Upper lobe of left lung (tissue), 6 donors: ENCODE measurements around the gene SLC1A7. TPM values are rescaled to one million over a fixed set of nuclear protein-coding genes. Genes with fewer than 3 reads are reported as not detected.
A peak's percentile ranks its signal among the peaks of the same experiment; 100 is the strongest.

Experiments
- ATAC-seq, 2 donors: fragments of 200-7000 bp; cut with Tn5 transposase; one replicate each; pipeline ENCODE4 v1.9.1; 2022; ENCODE audit warnings: mild to moderate bottlenecking in 2 of 2, moderate library complexity in 2 of 2; ENCODE audit not compliant: low FRiP score in 2 of 2
- DNase-seq, 2 donors: peaks; one replicate each; pipeline ENCODE4 v3.0.0-alpha.2; 2019 to 2020
- H3K27ac ChIP-seq, 4 donors: fragments of 200-600 bp; sonication (generic); one replicate each; pipeline ENCODE4 v1.5.1; 2016 to 2019
- H3K27me3 ChIP-seq, 4 donors: fragments of 200-600 bp; sonication (generic); one replicate each; pipeline ENCODE4 v1.5.1; 2017 to 2019
- H3K36me3 ChIP-seq, 4 donors: fragments of 200-600 bp; sonication (generic); one replicate each; pipeline ENCODE4 v1.5.1; 2016 to 2019
- H3K4me1 ChIP-seq, 4 donors: fragments of 200-600 bp; sonication (generic); one replicate each; pipeline ENCODE4 v1.5.1; 2018 to 2019
- H3K4me3 ChIP-seq, 4 donors: fragments of 200-600 bp; sonication (generic); one replicate each; pipeline ENCODE4 v1.5.1; 2017 to 2019; ENCODE audit warnings: mild to moderate bottlenecking in 2 of 4, moderate library complexity in 1 of 4
- H3K9me3 ChIP-seq, 4 donors: fragments of 200-600 bp; sonication (generic); one replicate each; pipeline ENCODE4 v1.5.1; 2018 to 2019
- EP300 ChIP-seq, 4 donors: sonication (generic); formaldehyde crosslinking; IDR thresholded peaks; one replicate each; pipeline ENCODE4 v1.5.1; 2017; ENCODE audit warnings: antibody characterized with exemption in 4 of 4, control low read depth in 2 of 4
- POLR2A ChIP-seq, 4 donors: fragments of 450-650 bp; IDR thresholded peaks; one replicate each; pipeline ENCODE4 v1.5.1; 2016 to 2017; ENCODE audit warnings: antibody characterized with exemption in 4 of 4, mild to moderate bottlenecking in 2 of 4
- POLR2AphosphoS5 ChIP-seq, 2 donors: sonication (generic); formaldehyde crosslinking; IDR thresholded peaks; one replicate each; pipeline ENCODE4 v1.5.1; 2017; ENCODE audit warnings: antibody characterized with exemption in 2 of 2
- WGBS, 2 donors: methylation state at CpG; one replicate each; pipeline ENCODE4 v1.1.5; 2017 to 2018; 5-methylcytosine and 5-hydroxymethylcytosine counted together
- total RNA-seq, 6 donors: library from RNA; depleted of rRNA in 4 of 6; stranded (reverse); fragments of >200 nt in 4 of 6; gene quantifications; one replicate each; pipeline versions ENCODE4 v1.1.0 to v1.2.1, GENCODE V29; 2016 to 2021
- TF ChIP-seq, protein P1 (sequence below), 6 experiments: fragments of 450-650 bp in 4 of 6; fragments of 200-600 bp in 2 of 6; sonication (generic) in 2 of 6; IDR thresholded peaks; one replicate each; pipeline ENCODE4 v1.5.1; 2016 to 2019; ENCODE audit warnings: antibody characterized with exemption in 6 of 6
- donor health status: DM: no; HTN: no; CAD: no; lungs with moderate emphysema.
- donor health status: DM: no; HTN: yes; CAD: no; lungs with severe emphysema.

The SLC1A7 gene
- total RNA-seq, 6 donors from 2014 or later = 0.37 to 1.3 (median 0.77) TPM; not detected in 2

DNA sequence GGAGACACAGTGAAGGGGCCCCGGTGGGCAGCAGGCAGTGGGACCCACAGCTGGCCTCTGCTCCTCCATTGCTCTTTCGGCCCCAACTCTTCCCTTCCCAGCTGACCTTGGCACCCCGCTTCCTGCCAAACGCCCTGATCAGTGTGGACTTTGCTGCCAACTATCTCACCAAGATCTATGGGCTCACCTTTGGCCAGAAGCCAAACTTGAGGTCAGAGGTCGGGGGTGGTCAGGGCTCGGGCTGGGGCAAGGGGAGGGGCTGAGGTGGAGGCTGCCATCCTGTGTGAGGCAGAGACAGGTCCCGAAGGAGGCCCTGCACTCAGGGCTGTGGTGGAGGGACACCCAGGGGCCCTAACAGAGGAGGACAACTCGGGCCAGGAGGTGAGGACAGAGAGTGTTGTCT, 66.7 kb downstream of the SLC1A7 start:
- H3K4me1 ChIP-seq = no peaks in the 10 kb centered on the region
- H3K4me3 ChIP-seq = no peak overlapping the region
- H3K9me3 ChIP-seq = no peaks in the 10 kb centered on the region
- 76 to 80% methylated on average over 6 to 8 of the region's 8 CpGs for WGBS, 2 donors
- ATAC-seq (no peak), DNase-seq (peak in 1 of 2 donors; percentile 39)
- TF ChIP-seq EP300 (IDR thresholded peaks at IDR 0.05) (no peak), POLR2AphosphoS5 (IDR thresholded peaks at IDR 0.05) (no peak), POLR2A (IDR thresholded peaks at IDR 0.05) (no peak)
- TF ChIP-seq, protein P1, sequence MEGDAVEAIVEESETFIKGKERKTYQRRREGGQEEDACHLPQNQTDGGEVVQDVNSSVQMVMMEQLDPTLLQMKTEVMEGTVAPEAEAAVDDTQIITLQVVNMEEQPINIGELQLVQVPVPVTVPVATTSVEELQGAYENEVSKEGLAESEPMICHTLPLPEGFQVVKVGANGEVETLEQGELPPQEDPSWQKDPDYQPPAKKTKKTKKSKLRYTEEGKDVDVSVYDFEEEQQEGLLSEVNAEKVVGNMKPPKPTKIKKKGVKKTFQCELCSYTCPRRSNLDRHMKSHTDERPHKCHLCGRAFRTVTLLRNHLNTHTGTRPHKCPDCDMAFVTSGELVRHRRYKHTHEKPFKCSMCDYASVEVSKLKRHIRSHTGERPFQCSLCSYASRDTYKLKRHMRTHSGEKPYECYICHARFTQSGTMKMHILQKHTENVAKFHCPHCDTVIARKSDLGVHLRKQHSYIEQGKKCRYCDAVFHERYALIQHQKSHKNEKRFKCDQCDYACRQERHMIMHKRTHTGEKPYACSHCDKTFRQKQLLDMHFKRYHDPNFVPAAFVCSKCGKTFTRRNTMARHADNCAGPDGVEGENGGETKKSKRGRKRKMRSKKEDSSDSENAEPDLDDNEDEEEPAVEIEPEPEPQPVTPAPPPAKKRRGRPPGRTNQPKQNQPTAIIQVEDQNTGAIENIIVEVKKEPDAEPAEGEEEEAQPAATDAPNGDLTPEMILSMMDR (IDR thresholded peaks at IDR 0.05) = no peak
- no peaks in the 10 kb centered on the region for H3K36me3 ChIP-seq
- no peak overlapping the region for H3K27ac ChIP-seq
- H3K27me3 ChIP-seq = no peaks in the 10 kb centered on the region

DNA sequence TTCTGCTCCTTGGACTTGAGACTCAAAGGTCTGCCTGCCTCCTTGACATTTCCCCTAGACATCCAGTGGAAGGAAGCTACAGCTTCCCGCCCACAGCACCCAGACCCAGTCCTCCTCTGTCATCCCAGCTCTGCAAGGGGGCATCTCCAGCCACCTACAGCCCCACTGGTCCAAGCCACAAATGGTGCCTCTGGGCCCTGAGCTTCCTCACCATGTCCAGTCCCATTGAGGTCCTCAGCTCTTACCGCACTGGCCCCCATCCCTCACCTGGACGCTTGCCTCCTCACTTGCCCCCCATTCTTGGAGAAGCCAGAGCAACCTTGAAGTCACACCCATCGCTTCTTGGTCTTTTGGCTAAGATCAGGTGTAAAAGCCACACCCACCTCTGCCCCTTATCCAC, 67.2 kb downstream of the SLC1A7 start:
- Histone ChIP-seq H3K4me1 (no peaks in the 10 kb centered on the region), H3K4me3 (no peak overlapping the region), H3K27ac (no peak overlapping the region), H3K27me3 (no peaks in the 10 kb centered on the region), H3K9me3 (no peaks in the 10 kb centered on the region), H3K36me3 (no peaks in the 10 kb centered on the region)
- TF ChIP-seq POLR2AphosphoS5 (IDR thresholded peaks at IDR 0.05) = no peak
- TF ChIP-seq POLR2A (IDR thresholded peaks at IDR 0.05) = no peak
- no peak for TF ChIP-seq EP300 (IDR thresholded peaks at IDR 0.05)
- TF ChIP-seq, protein P1 (IDR thresholded peaks at IDR 0.05) = no peak
- ATAC-seq (no peak), DNase-seq (no peak)
- 94 to 97% methylated on average over 4 of the region's 4 CpGs for WGBS, 2 donors

DNA sequence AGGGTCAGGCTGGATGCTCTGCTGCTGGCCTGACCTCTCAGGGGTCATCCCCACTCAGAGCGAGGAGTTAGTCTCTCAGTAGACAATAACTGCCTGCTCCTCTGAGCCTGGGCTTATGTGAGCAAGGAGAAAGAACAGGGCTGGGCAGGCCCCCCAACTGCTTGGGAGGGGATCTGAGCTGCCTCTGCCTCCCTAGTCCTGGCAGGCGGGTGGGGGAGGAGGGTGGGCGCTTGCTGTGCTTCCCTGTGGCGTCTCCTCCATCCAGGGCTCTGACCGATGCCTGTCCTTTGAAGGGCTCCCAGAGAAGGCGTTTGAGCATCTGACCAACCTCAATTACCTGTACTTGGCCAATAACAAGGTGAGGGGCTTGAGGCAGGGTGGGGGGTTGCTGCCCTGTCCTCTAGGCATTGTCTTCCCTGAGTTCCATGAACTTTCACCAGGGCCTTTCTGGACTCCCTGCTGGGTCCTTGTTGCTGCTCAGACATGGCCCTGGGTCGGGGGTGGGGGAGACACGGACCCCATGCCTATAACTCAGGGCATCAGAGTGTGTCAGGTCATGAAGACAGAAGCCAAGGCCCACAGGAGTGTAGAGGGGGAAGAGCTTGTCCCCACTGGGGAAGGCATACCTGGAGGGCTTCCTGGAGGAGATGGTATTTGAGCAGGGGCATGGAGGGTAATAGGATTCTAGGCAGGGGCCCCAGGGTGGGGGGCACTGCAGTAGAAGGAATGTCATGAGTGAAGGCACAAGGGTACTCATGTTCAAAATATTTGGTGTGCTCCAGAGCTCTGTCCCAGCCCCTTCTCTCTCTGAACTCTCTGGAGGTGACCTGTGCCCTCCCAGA, 67.9 kb downstream of the SLC1A7 start:
- ATAC-seq = no peak
- Histone ChIP-seq H3K36me3 (no peaks in the 10 kb centered on the region), H3K27ac (no peak overlapping the region)

DNA sequence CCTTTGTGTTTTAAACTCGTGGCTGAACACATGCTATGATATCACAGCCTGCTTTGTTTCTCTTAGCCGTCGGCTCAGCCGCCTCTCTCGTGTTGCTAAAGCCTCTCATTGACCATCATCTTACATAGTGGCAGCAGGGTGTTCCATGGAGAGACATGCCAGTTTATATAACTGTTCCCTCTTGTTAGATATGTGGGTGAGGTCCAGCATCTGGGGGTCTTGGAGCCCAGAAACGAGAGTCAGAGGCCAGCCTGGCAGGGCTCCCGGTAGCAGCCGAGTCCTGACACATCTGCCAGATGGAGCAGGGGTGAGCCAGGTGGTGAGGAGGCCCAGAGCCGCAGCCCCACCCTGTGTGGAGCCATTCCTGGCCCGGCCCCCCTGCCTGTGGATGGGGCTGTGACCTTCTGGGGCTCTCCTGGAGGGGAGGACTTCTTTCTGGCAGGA, 68.5 kb downstream of the SLC1A7 start:
- TF ChIP-seq POLR2AphosphoS5 (IDR thresholded peaks at IDR 0.05) (no peak), EP300 (IDR thresholded peaks at IDR 0.05) (no peak), POLR2A (IDR thresholded peaks at IDR 0.05) (no peak)
- TF ChIP-seq, protein P1 (IDR thresholded peaks at IDR 0.05) = no peak
- no peaks in the 10 kb centered on the region for H3K9me3 ChIP-seq
- WGBS, 2 donors = 69 to 81% methylated on average over 5 to 6 of the region's 10 CpGs
- no peak overlapping the region for H3K4me3 ChIP-seq
- no peaks in the 10 kb centered on the region for H3K36me3 ChIP-seq
- no peaks in the 10 kb centered on the region for H3K4me1 ChIP-seq
- peak in 1 of 2 donors; percentile 35 for ATAC-seq
- DNase-seq = peak; percentile 9 to 65
- no peak overlapping the region for H3K27ac ChIP-seq
- no peaks in the 10 kb centered on the region for H3K27me3 ChIP-seq

More for the DNA sequence above, 67.9 kb downstream of the SLC1A7 start:
- H3K9me3 ChIP-seq = no peaks in the 10 kb centered on the region
- H3K27me3 ChIP-seq = no peaks in the 10 kb centered on the region
- 91 to 96% methylated on average over 5 to 8 of the region's 8 CpGs for WGBS, 2 donors
- TF ChIP-seq POLR2AphosphoS5 (IDR thresholded peaks at IDR 0.05) = no peak
- no peak for TF ChIP-seq POLR2A (IDR thresholded peaks at IDR 0.05)
- TF ChIP-seq, protein P1 (IDR thresholded peaks at IDR 0.05) = no peak
- TF ChIP-seq EP300 (IDR thresholded peaks at IDR 0.05) = no peak
- H3K4me1 ChIP-seq = no peaks in the 10 kb centered on the region
- no peak overlapping the region for H3K4me3 ChIP-seq
- DNase-seq = no peak
